Measurements from ENCODE around the gene SMIM1. TPM values are rescaled to one million over a fixed set of nuclear protein-coding genes. Genes with fewer than 3 reads are reported as not detected.

The SMIM1 gene
- total and polyA plus RNA-seq, 2 donors (not counting 1 experiment from before 2014, with no cell fraction given), result 2.0 TPM; not detected in 1

DNA sequence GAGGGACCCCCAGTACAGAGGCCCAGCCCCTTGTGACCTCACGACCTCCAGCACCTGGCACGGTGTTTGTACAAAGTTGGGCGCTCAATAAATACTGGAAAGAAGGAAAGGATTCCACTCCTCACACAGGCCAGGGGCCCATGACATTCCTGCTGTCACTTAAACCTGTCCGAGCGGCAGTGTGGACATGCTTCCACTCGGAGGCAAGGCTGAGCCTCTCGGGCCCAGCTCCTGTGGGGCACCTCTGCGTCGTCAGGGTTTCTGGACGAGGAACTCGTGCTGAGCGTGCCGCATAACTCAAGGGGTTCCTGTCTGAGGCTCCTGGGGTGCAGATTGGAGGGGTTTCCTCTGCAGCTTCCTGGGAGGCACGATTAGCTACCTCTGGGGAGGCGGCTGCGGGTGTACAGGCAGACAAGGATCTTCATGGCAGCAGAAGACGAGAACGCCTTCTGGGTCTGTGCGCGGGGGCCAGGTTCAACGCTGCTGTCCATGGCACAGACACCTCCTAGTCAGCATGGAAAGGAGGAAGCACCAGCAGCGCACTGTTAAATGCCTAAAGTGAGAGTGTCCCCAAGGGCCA, 3.6 kb upstream of the SMIM1 start:
- no peak for DNase-seq (ENCODE audit: low read depth in 2 of 2)
- Histone ChIP-seq H3K36me3 (ENCODE audit: control insufficient read depth, insufficient read depth, low read length) (no peaks in the 10 kb centered on the region), H3K27me3 (ENCODE audit: control insufficient read depth, insufficient read depth, low read length) (no peaks in the 10 kb centered on the region), H3K9ac (ENCODE audit: insufficient read depth, low read length) (no peak overlapping the region), H3K9me3 (ENCODE audit: control insufficient read depth, insufficient read depth, low read depth, low read length) (no peaks in the 10 kb centered on the region), H3K79me2 (ENCODE audit: control insufficient read depth, insufficient read depth, low read length) (no peaks in the 10 kb centered on the region), H4K20me1 (ENCODE audit: control insufficient read depth, extremely low read depth, insufficient read depth, low read length) (no peaks in the 10 kb centered on the region), H2AFZ (ENCODE audit: low read length) (no peak overlapping the region), H3K27ac (ENCODE audit: insufficient read depth, low read length) (no peak overlapping the region), H3K4me2 (ENCODE audit: extremely low read depth, insufficient read depth, low read length) (no peak overlapping the region), H3K4me3 (replicated peaks in 1 of 4; ENCODE audit: control extremely low read depth in 1 of 4, insufficient read depth in 1 of 4, low read depth in 3 of 4, low read length in 4 of 4) (no peak overlapping the region), H3K4me1 (ENCODE audit: control insufficient read depth, extremely low read depth, insufficient read depth, low read length) (no peaks in the 10 kb centered on the region)
- TF ChIP-seq, protein P1, sequence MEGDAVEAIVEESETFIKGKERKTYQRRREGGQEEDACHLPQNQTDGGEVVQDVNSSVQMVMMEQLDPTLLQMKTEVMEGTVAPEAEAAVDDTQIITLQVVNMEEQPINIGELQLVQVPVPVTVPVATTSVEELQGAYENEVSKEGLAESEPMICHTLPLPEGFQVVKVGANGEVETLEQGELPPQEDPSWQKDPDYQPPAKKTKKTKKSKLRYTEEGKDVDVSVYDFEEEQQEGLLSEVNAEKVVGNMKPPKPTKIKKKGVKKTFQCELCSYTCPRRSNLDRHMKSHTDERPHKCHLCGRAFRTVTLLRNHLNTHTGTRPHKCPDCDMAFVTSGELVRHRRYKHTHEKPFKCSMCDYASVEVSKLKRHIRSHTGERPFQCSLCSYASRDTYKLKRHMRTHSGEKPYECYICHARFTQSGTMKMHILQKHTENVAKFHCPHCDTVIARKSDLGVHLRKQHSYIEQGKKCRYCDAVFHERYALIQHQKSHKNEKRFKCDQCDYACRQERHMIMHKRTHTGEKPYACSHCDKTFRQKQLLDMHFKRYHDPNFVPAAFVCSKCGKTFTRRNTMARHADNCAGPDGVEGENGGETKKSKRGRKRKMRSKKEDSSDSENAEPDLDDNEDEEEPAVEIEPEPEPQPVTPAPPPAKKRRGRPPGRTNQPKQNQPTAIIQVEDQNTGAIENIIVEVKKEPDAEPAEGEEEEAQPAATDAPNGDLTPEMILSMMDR (conservative IDR thresholded peaks at IDR 0.05 in 1 of 2, IDR thresholded peaks at IDR 0.05 in 1 of 2; ENCODE audit: low read depth in 1 of 2, low read length in 2 of 2), result no peak
- TF ChIP-seq EZH2 (IDR thresholded peaks at IDR 0.05; ENCODE audit: low read length, missing control alignments), result no peak

DNA sequence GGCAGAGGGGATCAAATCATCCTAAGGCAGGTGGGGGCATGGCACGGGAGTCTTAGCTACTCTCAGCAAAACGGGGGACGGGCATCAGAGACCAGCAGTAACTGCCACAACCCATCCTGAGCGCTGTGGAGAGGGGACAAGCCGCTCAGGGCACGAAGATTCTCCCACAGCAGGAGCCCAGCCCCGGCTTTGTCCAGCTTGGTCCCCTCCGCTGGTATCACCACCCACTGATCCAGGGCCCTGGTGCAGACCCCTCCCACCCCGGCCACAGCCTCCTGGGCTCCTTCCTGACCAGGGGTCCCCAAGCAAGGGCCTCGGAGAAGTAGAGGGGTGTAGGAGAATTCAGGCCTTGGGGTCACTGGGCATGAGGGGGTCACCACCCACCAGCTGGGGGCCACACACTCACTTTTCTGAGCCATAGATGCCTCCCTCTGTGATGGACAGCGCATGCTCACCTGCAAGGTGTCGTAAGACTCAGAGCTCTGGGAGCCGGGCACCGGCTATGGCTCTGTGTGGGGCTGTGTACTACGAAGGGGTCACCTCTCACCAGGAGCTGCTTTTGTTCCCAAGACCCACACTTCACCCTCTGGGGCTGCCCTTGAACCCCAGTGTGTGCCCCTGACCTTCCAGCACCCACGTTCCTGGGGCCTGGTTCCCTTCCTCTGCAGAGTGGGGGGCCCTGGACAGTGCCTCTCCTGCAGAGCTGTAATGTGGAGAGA, 2.3 kb upstream of the SMIM1 start:
- Histone ChIP-seq H3K79me2 (ENCODE audit: control insufficient read depth, insufficient read depth, low read length) (no peaks in the 10 kb centered on the region), H3K36me3 (ENCODE audit: control insufficient read depth, insufficient read depth, low read length) (no peaks in the 10 kb centered on the region), H3K4me1 (ENCODE audit: control insufficient read depth, extremely low read depth, insufficient read depth, low read length) (peaks cover under 1% of the 10 kb centered on the region), H3K4me2 (ENCODE audit: extremely low read depth, insufficient read depth, low read length) (no peak overlapping the region), H3K9ac (ENCODE audit: insufficient read depth, low read length) (no peak overlapping the region), H3K9me3 (ENCODE audit: control insufficient read depth, insufficient read depth, low read depth, low read length) (no peaks in the 10 kb centered on the region), H3K27me3 (ENCODE audit: control insufficient read depth, insufficient read depth, low read length) (no peaks in the 10 kb centered on the region), H4K20me1 (ENCODE audit: control insufficient read depth, extremely low read depth, insufficient read depth, low read length) (no peaks in the 10 kb centered on the region), H3K27ac (ENCODE audit: insufficient read depth, low read length) (no peak overlapping the region), H2AFZ (ENCODE audit: low read length) (no peak overlapping the region), H3K4me3 (replicated peaks in 1 of 4; ENCODE audit: control extremely low read depth in 1 of 4, insufficient read depth in 1 of 4, low read depth in 3 of 4, low read length in 4 of 4) (no peak overlapping the region)
- TF ChIP-seq EZH2 (IDR thresholded peaks at IDR 0.05; ENCODE audit: low read length, missing control alignments), result no peak
- TF ChIP-seq, protein P1 (conservative IDR thresholded peaks at IDR 0.05 in 1 of 2, IDR thresholded peaks at IDR 0.05 in 1 of 2; ENCODE audit: low read depth in 1 of 2, low read length in 2 of 2), result no peak
- no peak for DNase-seq (ENCODE audit: low read depth in 2 of 2)

DNA sequence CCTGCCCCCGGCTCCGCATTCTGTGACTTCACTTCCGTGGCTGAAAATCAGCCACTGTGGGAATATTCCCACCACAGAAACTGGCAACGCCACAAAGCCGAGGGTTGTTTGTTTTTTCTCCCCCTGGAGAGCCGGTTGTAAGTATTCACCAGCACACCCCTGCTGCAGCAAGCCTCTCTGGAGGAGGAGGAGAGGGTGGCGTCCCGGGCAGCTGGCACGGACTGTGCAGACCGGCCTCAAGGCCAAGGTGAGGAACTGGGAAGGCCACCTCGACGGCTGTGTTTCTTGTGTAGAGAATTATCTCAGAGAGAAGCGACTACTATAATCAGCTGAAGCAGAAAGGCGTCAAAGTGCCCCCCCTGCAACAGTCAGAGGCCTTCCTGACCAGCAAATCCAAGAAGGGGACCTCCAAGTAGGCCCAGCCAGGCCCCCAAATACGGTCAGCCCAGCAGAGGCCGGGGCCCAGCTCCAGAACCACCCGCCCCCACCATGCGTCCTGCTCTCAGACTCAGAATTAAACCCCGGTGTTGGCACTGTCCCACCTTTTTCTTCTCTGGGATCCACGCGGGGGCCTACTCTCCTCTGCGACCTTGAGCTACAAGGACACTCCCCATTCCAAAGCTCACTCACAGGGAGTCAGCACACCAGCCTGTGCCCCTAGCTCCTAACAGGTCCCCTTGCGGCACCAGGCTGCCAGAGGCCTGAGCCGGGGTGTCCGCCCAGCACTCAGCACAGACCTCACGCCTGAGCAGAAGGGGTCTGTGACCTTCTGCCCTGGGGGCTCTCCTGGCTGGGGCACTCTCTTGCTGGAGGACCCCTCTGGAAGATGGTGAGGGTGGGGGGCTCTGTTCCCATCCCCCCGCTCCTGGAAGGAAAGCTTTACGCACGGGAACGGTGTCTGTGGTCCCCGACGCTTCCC, 1.2 kb upstream of the SMIM1 start:
- no peaks in the 10 kb centered on the region for H3K27me3 ChIP-seq (ENCODE audit: control insufficient read depth, insufficient read depth, low read length)
- H3K4me1 ChIP-seq (ENCODE audit: control insufficient read depth, extremely low read depth, insufficient read depth, low read length), result peaks cover 5% of the 10 kb centered on the region
- no peak overlapping the region for H3K9ac ChIP-seq (ENCODE audit: insufficient read depth, low read length)
- TF ChIP-seq EZH2 (IDR thresholded peaks at IDR 0.05; ENCODE audit: low read length, missing control alignments), result no peak
- TF ChIP-seq, protein P1 (conservative IDR thresholded peaks at IDR 0.05 in 1 of 2, IDR thresholded peaks at IDR 0.05 in 1 of 2; ENCODE audit: low read depth in 1 of 2, low read length in 2 of 2), result no peak
- no peaks in the 10 kb centered on the region for H3K36me3 ChIP-seq (ENCODE audit: control insufficient read depth, insufficient read depth, low read length)
- no peak overlapping the region for H3K4me2 ChIP-seq (ENCODE audit: extremely low read depth, insufficient read depth, low read length)
- H3K4me3 ChIP-seq (replicated peaks in 1 of 4; ENCODE audit: control extremely low read depth in 1 of 4, insufficient read depth in 1 of 4, low read depth in 3 of 4, low read length in 4 of 4), result peak overlapping the region in 2 of 4 experiments; percentile 42 to 60
- no peaks in the 10 kb centered on the region for H3K79me2 ChIP-seq (ENCODE audit: control insufficient read depth, insufficient read depth, low read length)
- no peaks in the 10 kb centered on the region for H4K20me1 ChIP-seq (ENCODE audit: control insufficient read depth, extremely low read depth, insufficient read depth, low read length)
- H2AFZ ChIP-seq (ENCODE audit: low read length), result no peak overlapping the region
- H3K27ac ChIP-seq (ENCODE audit: insufficient read depth, low read length), result no peak overlapping the region
- H3K9me3 ChIP-seq (ENCODE audit: control insufficient read depth, insufficient read depth, low read depth, low read length), result no peaks in the 10 kb centered on the region
- no peak for DNase-seq (ENCODE audit: low read depth in 2 of 2)

Data from fibroblast of lung (primary cell).